ENCODE measurements around the gene CAT. TPM values are rescaled to one million over a fixed set of nuclear protein-coding genes. Genes with fewer than 3 reads are reported as not detected.

Gene CAT
- polyA plus RNA-seq, 1 experiment: 104 TPM

DNA sequence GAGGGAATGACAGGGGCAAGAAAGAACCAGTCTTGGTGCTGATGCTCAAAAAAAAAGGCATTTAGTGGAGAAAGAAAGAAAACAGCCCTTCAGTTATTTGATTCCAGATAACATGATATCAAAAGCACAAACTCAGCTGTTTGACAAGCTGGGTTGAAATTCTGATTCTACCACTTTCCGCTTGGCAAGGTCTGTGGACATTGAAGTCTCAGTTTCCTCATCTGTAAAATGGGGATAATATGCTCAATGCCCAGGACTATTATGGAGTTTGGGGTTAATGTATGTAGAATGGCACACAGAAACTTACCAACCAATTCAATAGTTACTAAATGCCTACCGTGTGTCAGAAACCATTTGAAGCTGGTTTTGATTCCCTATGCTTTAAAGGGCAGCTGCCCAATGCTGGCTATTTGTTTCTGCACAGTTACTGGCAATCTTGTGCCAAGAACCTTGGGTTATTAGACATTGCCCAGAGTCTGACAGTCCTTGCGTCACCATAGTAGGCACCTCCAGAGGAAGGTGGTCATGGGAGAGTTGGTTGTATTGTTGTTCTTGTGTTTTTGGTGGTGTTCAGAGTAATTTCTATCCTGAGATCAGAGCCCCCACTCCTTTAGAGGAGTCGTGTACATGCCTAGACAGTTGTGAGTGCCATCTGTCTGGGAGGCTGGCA is 55.3 kb downstream of the CAT start:
- TF ChIP-seq, protein P1, sequence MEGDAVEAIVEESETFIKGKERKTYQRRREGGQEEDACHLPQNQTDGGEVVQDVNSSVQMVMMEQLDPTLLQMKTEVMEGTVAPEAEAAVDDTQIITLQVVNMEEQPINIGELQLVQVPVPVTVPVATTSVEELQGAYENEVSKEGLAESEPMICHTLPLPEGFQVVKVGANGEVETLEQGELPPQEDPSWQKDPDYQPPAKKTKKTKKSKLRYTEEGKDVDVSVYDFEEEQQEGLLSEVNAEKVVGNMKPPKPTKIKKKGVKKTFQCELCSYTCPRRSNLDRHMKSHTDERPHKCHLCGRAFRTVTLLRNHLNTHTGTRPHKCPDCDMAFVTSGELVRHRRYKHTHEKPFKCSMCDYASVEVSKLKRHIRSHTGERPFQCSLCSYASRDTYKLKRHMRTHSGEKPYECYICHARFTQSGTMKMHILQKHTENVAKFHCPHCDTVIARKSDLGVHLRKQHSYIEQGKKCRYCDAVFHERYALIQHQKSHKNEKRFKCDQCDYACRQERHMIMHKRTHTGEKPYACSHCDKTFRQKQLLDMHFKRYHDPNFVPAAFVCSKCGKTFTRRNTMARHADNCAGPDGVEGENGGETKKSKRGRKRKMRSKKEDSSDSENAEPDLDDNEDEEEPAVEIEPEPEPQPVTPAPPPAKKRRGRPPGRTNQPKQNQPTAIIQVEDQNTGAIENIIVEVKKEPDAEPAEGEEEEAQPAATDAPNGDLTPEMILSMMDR (IDR thresholded peaks at IDR 0.05; ENCODE audit: low read depth, low read length): no peak
- Histone ChIP-seq H3K4me3 (ENCODE audit: low read depth, low read length) (no peak overlapping the region), H3K27ac (ENCODE audit: low read depth, low read length) (no peak overlapping the region), H3K9me3 (ENCODE audit: control insufficient read depth, insufficient read depth, low read length) (no peaks in the 10 kb centered on the region; the same call in 1 of the 2 replicates), H3K27me3 (ENCODE audit: control insufficient read depth, insufficient read depth, low read length) (peaks cover 26% of the 10 kb centered on the region)
- no peak for DNase-seq (ENCODE audit: low read depth, low spot score)
- ChIA-PET CTCF (interaction anchor here (1.0 to 2.0 kb wide), 4 partner anchors 9 to 397 kb away, joined by 3 to 11 read pairs (median 4); no protein-coding TSS in a partner anchor), POLR2A (no interaction called here)

DNA sequence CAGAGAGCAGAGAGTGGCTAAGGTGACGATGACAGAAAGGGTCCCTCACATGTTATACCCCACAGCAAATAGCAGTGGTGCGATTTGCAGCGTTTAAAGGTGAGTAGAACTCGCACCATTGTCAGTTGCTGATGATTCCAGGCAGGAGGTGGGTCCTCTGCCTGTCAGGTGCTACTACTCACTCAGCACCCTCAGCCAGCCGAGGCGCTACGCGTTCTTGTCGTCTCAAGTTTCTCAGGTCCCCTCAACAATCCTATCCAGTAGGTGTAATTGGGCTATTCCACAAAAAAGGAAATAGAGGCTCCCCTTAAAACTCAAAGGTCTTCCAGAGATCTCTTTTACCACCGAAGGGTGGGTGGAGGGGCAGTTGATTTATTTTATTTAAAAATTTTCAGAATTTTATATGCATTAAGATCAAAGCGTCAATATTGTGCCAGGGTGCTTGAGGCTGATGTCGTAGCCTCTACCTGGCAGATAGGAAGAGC is 56.5 kb downstream of the CAT start:
- H3K4me3 ChIP-seq (ENCODE audit: low read depth, low read length): no peak overlapping the region
- H3K27me3 ChIP-seq (ENCODE audit: control insufficient read depth, insufficient read depth, low read length): peaks cover 25% of the 10 kb centered on the region
- TF ChIP-seq, protein P1 (IDR thresholded peaks at IDR 0.05; ENCODE audit: low read depth, low read length): no peak
- CTCF ChIA-PET: interaction anchor here (1.4 kb wide), 2 partner anchors 8 to 321 kb away, joined by 3 to 5 read pairs; no protein-coding TSS in a partner anchor
- no peak overlapping the region for H3K27ac ChIP-seq (ENCODE audit: low read depth, low read length)
- no peaks in the 10 kb centered on the region; the same call in 1 of the 2 replicates for H3K9me3 ChIP-seq (ENCODE audit: control insufficient read depth, insufficient read depth, low read length)
- DNase-seq (ENCODE audit: low read depth, low spot score): no peak
- POLR2A ChIA-PET: no interaction called here

GRCh38 chr11:34495724-34496377 is 57.1 kb downstream of the CAT start:
- H3K27ac ChIP-seq (ENCODE audit: low read depth, low read length): no peak overlapping the region
- TF ChIP-seq, protein P1 (IDR thresholded peaks at IDR 0.05; ENCODE audit: low read depth, low read length): no peak
- H3K4me3 ChIP-seq (ENCODE audit: low read depth, low read length): no peak overlapping the region
- POLR2A ChIA-PET: no interaction called here
- no peak for DNase-seq (ENCODE audit: low read depth, low spot score)
- peaks cover 23% of the 10 kb centered on the region for H3K27me3 ChIP-seq (ENCODE audit: control insufficient read depth, insufficient read depth, low read length)
- CTCF ChIA-PET: interaction anchor here (1.1 kb wide), 1 partner anchor 322 kb away, joined by 4 read pairs; no protein-coding TSS in a partner anchor
- H3K9me3 ChIP-seq (ENCODE audit: control insufficient read depth, insufficient read depth, low read length): no peaks in the 10 kb centered on the region; the same call in 1 of the 2 replicates

GRCh38 chr11:34499719-34500500 is 61.2 kb downstream of the CAT start:
- Histone ChIP-seq H3K4me3 (ENCODE audit: low read depth, low read length) (no peak overlapping the region), H3K27me3 (ENCODE audit: control insufficient read depth, insufficient read depth, low read length) (peaks cover 18% of the 10 kb centered on the region), H3K27ac (ENCODE audit: low read depth, low read length) (no peak overlapping the region), H3K9me3 (ENCODE audit: control insufficient read depth, insufficient read depth, low read length) (no peaks in the 10 kb centered on the region; the same call in 1 of the 2 replicates)
- POLR2A ChIA-PET: no interaction called here
- TF ChIP-seq, protein P1 (IDR thresholded peaks at IDR 0.05; ENCODE audit: low read depth, low read length): no peak
- CTCF ChIA-PET: interaction anchor here (0.9 to 4.0 kb wide), 2 partner anchors 7 to 325 kb away, joined by 3 to 23 read pairs; no protein-coding TSS in a partner anchor
- DNase-seq (ENCODE audit: low read depth, low spot score): no peak

Data from AG04450 (cell line).